GM18517 (cell line): Measurements from ENCODE around the gene TMEM176A.

Experiments
- ATAC-seq: cut with Tn5 transposase; IDR thresholded peaks from one replicate; pipeline ENCODE4 v1.9.1; 2021; ENCODE audit warnings: mild to moderate bottlenecking, moderate library complexity; ENCODE audit not compliant: unreplicated experiment

The TMEM176A gene

GRCh38 chr7:150787321-150788281 lies 13.0 kb upstream of the TMEM176A start:
- ATAC-seq = no peak

- no peak for ATAC-seq
These were observed 11.9 kb upstream of the TMEM176A start for GRCh38 chr7:150788474-150789269.

- ATAC-seq = no peak
These were observed 10.0 kb upstream of the TMEM176A start for GRCh38 chr7:150790416-150791075.

- ATAC-seq = no peak
These were observed 9.3 kb upstream of the TMEM176A start for GRCh38 chr7:150791304-150791703.

GRCh38 chr7:150791746-150792452 lies 8.7 kb upstream of the TMEM176A start:
- no peak for ATAC-seq

GRCh38 chr7:150793569-150794238 lies 6.9 kb upstream of the TMEM176A start:
- ATAC-seq = no peak

- ATAC-seq = no peak
These were observed 2.9 kb upstream of the TMEM176A start for GRCh38 chr7:150797661-150798060.

GRCh38 chr7:150799156-150799555 lies 1.4 kb upstream of the TMEM176A start:
- ATAC-seq = no peak

- no peak for ATAC-seq
These were observed 608 bp upstream of the TMEM176A start, which contains the start of gene TMEM176B for GRCh38 chr7:150799741-150800580. TMEM176B (minus strand) TSS chr7:150800364; CDS start chr7:150796569, 3,795 bp downstream.

- no peak for ATAC-seq
These were observed 825 bp downstream of the TMEM176A start for GRCh38 chr7:150801242-150801945.

- ATAC-seq = no peak
These were observed 1.6 kb downstream of the TMEM176A start for GRCh38 chr7:150801946-150802771.

- no peak for ATAC-seq
These were observed 2.7 kb downstream of the TMEM176A start for GRCh38 chr7:150803161-150803860.

- ATAC-seq = no peak
These were observed 4.2 kb downstream of the TMEM176A start for GRCh38 chr7:150804802-150805201.

- ATAC-seq = no peak
These were observed 5.3 kb downstream of the TMEM176A start for GRCh38 chr7:150805864-150806263.

- no peak for ATAC-seq
These were observed 5.9 kb downstream of the TMEM176A start for GRCh38 chr7:150806454-150806853.

GRCh38 chr7:150806863-150807262 lies 6.3 kb downstream of the TMEM176A start:
- no peak for ATAC-seq
